Mesendoderm (in vitro differentiated cells): Measurements from ENCODE around the gene RND1.

ENCODE experiments used
- DNase-seq: peaks from one replicate; pipeline ENCODE4 v3.0.0; 2013
- H2AK5ac ChIP-seq: 2 replicates; pipeline ENCODE4 v1.6.1; 2013; ENCODE audit warnings: low read length, inconsistent platforms
- H2BK120ac ChIP-seq: 2 replicates; pipeline ENCODE4 v1.6.1; 2013; ENCODE audit warnings: low read depth, mild to moderate bottlenecking, low read length, moderate library complexity, mixed read lengths
- H2BK15ac ChIP-seq: replicated peaks from 2 replicates; pipeline ENCODE4 v1.6.1; 2013; ENCODE audit warnings: low read depth, mild to moderate bottlenecking, moderate library complexity
- H2BK5ac ChIP-seq: 2 replicates; pipeline ENCODE4 v1.6.1; 2013; ENCODE audit warnings: low read length, inconsistent platforms
- H3K18ac ChIP-seq: 2 replicates; pipeline ENCODE4 v1.6.1; 2013; ENCODE audit warnings: mild to moderate bottlenecking, low read length, mixed read lengths
- H3K23ac ChIP-seq: one replicate; pipeline ENCODE4 v1.6.1; 2013; ENCODE audit warnings: low read length
- H3K27ac ChIP-seq: 2 replicates; pipeline ENCODE4 v1.5.1; 2013; ENCODE audit warnings: low read depth, mild to moderate bottlenecking, inconsistent platforms, low read length, moderate library complexity
- H3K27me3 ChIP-seq: 2 replicates; pipeline ENCODE4 v1.6.1; 2013; ENCODE audit warnings: low read length, control low read depth, mild to moderate bottlenecking, inconsistent platforms; ENCODE audit not compliant: insufficient read depth, poor library complexity
- H3K36me3 ChIP-seq: 2 replicates; pipeline ENCODE4 v1.6.1; 2013; ENCODE audit warnings: low read length, inconsistent platforms; ENCODE audit not compliant: control insufficient read depth, insufficient read depth
- H3K4ac ChIP-seq: one replicate; pipeline ENCODE4 v1.6.1; 2013; ENCODE audit warnings: low read depth, mild to moderate bottlenecking, low read length, moderate library complexity
- H3K4me1 ChIP-seq: 2 replicates; pipeline ENCODE4 v1.6.1; 2013; ENCODE audit warnings: low read depth, low read length, inconsistent platforms; ENCODE audit not compliant: control insufficient read depth
- H3K4me2 ChIP-seq: 2 replicates; pipeline ENCODE4 v1.6.1; 2013; ENCODE audit warnings: low read length
- H3K4me3 ChIP-seq: 2 replicates; pipeline ENCODE4 v1.5.1; 2013; ENCODE audit warnings: mild to moderate bottlenecking, low read length
- H3K56ac ChIP-seq: one replicate; pipeline ENCODE4 v1.6.1; 2013; ENCODE audit warnings: low read length
- H3K79me1 ChIP-seq: 2 replicates; pipeline ENCODE4 v1.6.1; 2013; ENCODE audit warnings: low read length, inconsistent platforms
- H3K79me2 ChIP-seq: 2 replicates; pipeline ENCODE4 v1.6.1; 2013; ENCODE audit warnings: mild to moderate bottlenecking, low read length; ENCODE audit not compliant: control insufficient read depth, insufficient read depth
- H3K9ac ChIP-seq: 2 replicates; pipeline ENCODE4 v1.6.1; 2013; ENCODE audit warnings: low read length, inconsistent platforms
- H4K5ac ChIP-seq: one replicate; pipeline ENCODE4 v1.6.1; 2013; ENCODE audit warnings: low read length
- H4K8ac ChIP-seq: one replicate; pipeline ENCODE4 v1.6.1; 2013; ENCODE audit warnings: low read depth, mild to moderate bottlenecking, control low read depth, low read length, moderate library complexity
- WGBS: extraction: QIAGEN DNeasy Blood & Tissue Kit; methylation state at CpG from one replicate; pipeline ENCODE4 v1.1.7; 2013; ENCODE audit warnings: low lambda C conversion rate, missing lambda C conversion rate; ENCODE audit not compliant: insufficient coverage; ENCODE audit errors: extremely low coverage; 5-methylcytosine and 5-hydroxymethylcytosine counted together

RND1 gene

DNA sequence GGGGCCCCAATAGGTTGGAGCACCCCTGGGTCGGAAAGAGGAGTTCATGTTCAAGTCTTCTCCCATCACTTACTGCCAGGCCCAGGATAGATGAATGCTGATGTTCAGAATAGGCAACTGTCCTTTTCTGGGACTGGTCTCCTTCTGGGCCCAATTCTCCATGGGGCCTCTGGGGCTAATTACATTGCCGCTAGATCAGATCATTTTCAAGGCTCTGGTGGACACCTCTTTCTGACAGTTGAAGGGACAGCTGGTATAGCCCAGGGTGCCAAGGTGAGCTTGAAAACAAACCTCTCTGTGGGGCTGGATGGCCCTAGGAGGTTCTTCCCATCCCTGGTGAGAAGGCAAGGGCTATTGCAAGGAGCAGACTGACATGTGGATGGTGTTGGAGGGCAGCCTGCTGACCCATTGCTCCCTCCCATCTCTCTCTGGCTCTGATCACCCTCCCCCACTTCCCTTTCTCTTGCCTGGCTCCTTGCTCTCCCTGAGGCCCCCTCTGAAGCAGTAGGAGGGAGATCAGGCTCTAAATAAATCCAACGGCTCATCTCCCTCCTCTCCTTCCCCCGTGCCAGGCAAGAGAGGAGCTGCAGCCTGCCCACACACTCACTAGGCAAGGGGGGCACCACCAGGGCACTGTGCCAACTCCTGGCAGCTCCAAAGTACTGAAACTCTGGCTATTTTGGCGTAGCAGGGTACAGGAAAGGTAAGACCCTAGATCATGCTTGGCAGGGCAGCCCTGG, 45.5 kb downstream of the RND1 start:
- WGBS: no CpG with 5 or more reads among the region's 5 CpGs
- Histone ChIP-seq H3K4ac (no peak overlapping the region), H3K56ac (no peak overlapping the region), H3K9ac (no peak overlapping the region), H3K27ac (no peak overlapping the region), H3K18ac (no peak overlapping the region), H3K23ac (no peak overlapping the region), H4K5ac (no peak overlapping the region), H2AK5ac (peak overlapping the region; percentile 7), H3K4me1 (peaks cover 5% of the 10 kb centered on the region), H3K79me2 (no peaks in the 10 kb centered on the region), H3K4me2 (no peak overlapping the region), H2BK15ac (no peak overlapping the region), H3K27me3 (peaks cover 16% of the 10 kb centered on the region), H3K4me3 (no peak overlapping the region), H3K79me1 (no peaks in the 10 kb centered on the region), H2BK120ac (no peak overlapping the region), H3K36me3 (no peaks in the 10 kb centered on the region), H2BK5ac (no peak overlapping the region), H4K8ac (no peak overlapping the region)
- DNase-seq: no peak

- H3K23ac ChIP-seq: no peak overlapping the region
- peaks cover 5% of the 10 kb centered on the region for H3K4me1 ChIP-seq
- H3K4me2 ChIP-seq: peak overlapping the region; percentile 34
- no peak overlapping the region for H2AK5ac ChIP-seq
- H2BK15ac ChIP-seq: no peak overlapping the region
- no peak overlapping the region for H2BK120ac ChIP-seq
- no peaks in the 10 kb centered on the region for H3K36me3 ChIP-seq
- H4K5ac ChIP-seq: no peak overlapping the region
- no peaks in the 10 kb centered on the region for H3K79me2 ChIP-seq
- peak overlapping the region; percentile 12 for H3K9ac ChIP-seq
- H3K79me1 ChIP-seq: no peaks in the 10 kb centered on the region
- peak overlapping the region; percentile 54 for H3K56ac ChIP-seq
- H3K4ac ChIP-seq: no peak overlapping the region
- no peak overlapping the region for H3K27ac ChIP-seq
- no CpG with 5 or more reads among the region's 37 CpGs for WGBS
- DNase-seq: peak; percentile 44
- H3K27me3 ChIP-seq: peaks cover 16% of the 10 kb centered on the region
- peak overlapping the region; percentile 21 for H3K4me3 ChIP-seq
- H4K8ac ChIP-seq: no peak overlapping the region
- peak overlapping the region; percentile 3 for H3K18ac ChIP-seq
- H2BK5ac ChIP-seq: no peak overlapping the region
Measured at GRCh38 chr12:48818831-48819590, 46.7 kb downstream of the RND1 start.

DNA sequence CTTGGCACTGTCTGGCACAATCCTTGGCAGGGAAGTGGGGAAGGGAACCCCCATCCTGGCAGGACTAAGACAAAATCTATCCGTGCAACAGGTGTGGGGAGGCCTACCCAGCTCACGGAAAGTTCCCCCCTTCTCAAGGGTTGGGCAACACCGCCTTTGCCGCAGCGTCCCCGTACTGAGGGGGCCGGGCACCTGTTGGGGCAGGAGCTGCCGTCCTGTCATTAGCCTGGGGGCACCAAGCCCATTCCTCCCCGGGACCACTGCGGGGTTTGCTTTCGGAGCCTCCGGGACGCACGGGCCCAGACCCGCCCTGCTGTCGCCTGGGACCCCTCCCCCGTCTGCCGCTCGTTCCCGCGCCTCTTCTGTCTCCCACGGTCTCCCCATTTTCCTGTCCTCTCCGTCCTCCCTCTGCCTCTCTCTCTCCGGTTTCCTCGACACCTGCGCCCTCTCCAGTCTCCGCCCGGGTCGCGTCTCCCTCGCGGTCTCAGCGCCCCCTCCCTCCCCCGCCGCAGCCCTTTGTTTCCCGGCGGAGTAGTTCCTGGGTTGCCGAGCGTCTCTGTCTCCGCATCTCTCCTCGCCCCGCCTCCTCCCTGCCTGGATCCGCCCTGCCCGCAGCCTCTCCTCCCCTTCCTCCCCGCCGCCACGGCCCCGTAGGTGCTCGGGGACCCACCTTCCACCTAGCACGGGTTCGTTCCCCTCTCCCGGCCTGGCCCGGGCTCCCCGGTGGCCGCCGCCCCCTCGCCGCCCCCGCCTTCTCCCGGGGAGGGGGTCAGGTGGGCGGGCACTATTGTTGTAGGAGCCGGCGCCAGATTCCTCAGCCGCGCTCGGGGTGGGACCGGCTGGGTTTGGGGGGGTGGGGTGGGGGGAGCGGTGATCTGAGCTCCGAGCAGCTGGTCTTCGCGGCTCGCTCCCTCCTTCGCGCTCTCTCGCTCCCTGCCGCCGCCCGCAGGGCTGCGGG, 47.5 kb downstream of the RND1 start, which contains the start of gene CACNB3:
TSS of gene CACNB3 (plus strand) at position 624 of the 958 bp plus-strand sequence. CDS start 434 bp downstream, outside the sequence.
- no peak within 1 kb of the TSS for H2BK120ac ChIP-seq
- peak within 1 kb of the TSS; percentile 87 for H3K56ac ChIP-seq
- no peak within 1 kb of the TSS for H3K23ac ChIP-seq
- H3K27me3 ChIP-seq: peaks cover 16% of the 10 kb centered on the region
- H3K4me1 ChIP-seq: peaks cover 5% of the 10 kb centered on the region
- DNase-seq: peak; percentile 79
- peak within 1 kb of the TSS; percentile 4 for H3K18ac ChIP-seq
- no peak within 1 kb of the TSS for H2BK5ac ChIP-seq
- H3K36me3 ChIP-seq: no peaks in the 10 kb centered on the region
- H3K4ac ChIP-seq: no peak within 1 kb of the TSS
- peak within 1 kb of the TSS; percentile 70 for H3K4me3 ChIP-seq
- H2AK5ac ChIP-seq: no peak within 1 kb of the TSS
- H3K9ac ChIP-seq: peak within 1 kb of the TSS; percentile 67
- H4K8ac ChIP-seq: no peak within 1 kb of the TSS
- no peak within 1 kb of the TSS for H3K27ac ChIP-seq
- H2BK15ac ChIP-seq: no peak within 1 kb of the TSS
- WGBS: no CpG with 5 or more reads among the region's 79 CpGs
- no peak within 1 kb of the TSS for H4K5ac ChIP-seq
- no peaks in the 10 kb centered on the region for H3K79me2 ChIP-seq
- peak within 1 kb of the TSS; percentile 79 for H3K4me2 ChIP-seq
- no peaks in the 10 kb centered on the region for H3K79me1 ChIP-seq

DNA sequence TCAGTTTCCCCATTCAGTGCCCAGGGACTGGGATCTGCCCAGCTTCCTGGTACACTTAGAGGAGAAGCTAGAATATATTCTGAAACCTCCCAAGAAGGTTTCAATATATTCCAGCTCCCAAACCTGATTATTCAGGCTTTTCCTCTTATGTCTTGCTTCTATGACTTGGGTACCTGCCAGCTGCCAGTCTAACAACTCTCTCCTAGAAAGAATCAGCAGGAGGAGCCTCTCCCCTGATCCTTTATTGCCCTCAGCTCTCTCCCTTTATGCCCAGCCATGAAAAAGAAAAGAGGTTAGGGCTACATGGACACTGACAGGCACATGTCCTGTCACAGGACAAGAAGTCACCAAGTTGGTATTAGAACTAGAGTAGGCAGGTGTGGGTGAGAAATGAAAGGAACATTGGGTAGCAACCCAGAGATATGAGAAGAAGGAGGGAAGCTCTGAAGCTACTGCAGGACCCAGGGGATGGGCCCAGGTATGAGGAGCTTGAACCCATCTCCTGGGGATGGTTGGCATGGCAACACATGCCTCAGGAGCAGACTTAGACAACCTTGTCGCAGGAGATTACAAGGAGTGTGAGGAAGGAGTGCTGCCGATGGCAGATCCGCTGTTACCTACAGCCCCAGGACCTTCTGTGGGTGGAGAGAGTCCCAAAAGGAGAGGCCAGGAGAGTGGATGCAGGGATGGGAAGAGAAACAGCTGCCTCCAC, 49.4 kb downstream of the RND1 start:
- Histone ChIP-seq H3K79me2 (no peaks in the 10 kb centered on the region), H4K8ac (no peak overlapping the region), H3K9ac (no peak overlapping the region), H3K79me1 (no peaks in the 10 kb centered on the region), H3K36me3 (no peaks in the 10 kb centered on the region), H3K27ac (no peak overlapping the region), H2AK5ac (no peak overlapping the region), H3K4me2 (no peak overlapping the region), H3K4ac (no peak overlapping the region), H2BK5ac (no peak overlapping the region), H2BK120ac (no peak overlapping the region), H4K5ac (no peak overlapping the region), H3K4me3 (no peak overlapping the region), H3K27me3 (peaks cover 16% of the 10 kb centered on the region), H2BK15ac (no peak overlapping the region), H3K56ac (no peak overlapping the region), H3K23ac (no peak overlapping the region), H3K4me1 (peaks cover 5% of the 10 kb centered on the region), H3K18ac (no peak overlapping the region)
- no peak for DNase-seq
- no CpG with 5 or more reads among the region's 3 CpGs for WGBS
